NCI-H2171 treated with DMSO at 0.1 percent for 48 hours (cell line): ENCODE measurements around the gene STUM.
"Not testable (repeated sequence)": the region's sequence is repeated elsewhere in the genome, so short reads cannot be mapped to it uniquely, and the experiment has no call there.

Experiments
- DNase-seq: peaks from one replicate; lab custom pipeline; 2025; lab: John Stamatoyannopoulos, UW

The STUM gene

DNA sequence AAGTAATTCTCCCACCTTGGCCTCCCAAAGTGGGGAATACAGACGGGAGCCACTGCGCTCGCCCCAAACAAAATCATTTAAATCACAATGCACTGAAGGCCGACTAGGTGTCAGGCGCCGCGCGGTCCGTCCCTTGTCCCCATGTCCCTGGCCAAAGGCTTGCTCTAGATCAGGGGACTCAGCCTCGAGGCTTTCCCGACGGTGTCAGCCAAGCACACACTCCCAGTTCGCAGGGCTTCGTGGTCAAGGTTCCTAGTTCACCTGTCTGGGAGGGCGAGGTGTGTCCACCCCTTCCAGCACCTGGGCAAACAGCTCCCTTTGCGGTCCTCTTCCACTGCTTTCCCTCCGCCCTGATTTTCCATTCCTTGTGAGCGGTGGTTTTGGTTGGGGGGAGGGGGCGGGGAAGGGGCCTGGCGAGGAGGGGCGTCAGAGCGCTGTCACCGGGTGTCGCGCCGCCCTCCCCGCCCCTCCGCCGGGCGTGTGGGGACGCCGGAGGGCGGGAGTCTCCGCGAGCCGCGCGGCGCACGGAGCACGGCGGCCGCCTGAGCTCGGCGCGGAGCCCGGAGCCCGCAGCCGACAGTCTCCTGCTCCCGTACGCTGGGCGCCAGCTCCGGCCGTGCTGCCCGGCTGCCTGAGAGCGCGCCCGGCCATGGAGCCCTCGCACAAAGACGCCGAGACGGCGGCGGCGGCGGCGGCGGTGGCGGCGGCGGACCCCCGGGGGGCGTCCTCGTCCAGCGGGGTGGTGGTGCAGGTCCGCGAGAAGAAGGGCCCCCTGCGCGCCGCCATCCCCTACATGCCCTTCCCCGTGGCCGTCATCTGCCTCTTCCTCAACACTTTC is at the start of gene STUM:
TSS of gene STUM (plus strand) at position 509 of the 838 bp plus-strand sequence. CDS start at position 650, 141 bp downstream.
- DNase-seq, result peak; percentile 27

DNA sequence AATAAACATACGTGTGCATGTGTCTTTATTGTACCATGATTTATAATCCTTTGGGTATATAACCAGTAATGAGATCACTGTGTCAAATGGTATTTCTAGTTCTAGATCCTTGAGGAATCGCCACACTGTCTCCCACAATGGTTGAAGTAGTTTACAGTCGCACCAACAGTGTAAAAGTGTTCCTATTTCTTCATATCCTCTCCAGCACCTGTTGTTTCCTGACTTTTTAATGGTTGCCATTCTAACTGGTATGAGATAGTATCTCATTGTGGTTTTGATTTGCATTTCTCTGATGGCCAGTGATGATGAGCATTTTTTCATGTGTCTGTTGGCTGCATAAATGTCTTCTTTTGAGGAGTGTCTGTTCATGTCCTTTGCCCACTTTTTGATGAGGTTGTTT is 48.9 kb upstream of the STUM start:
- not testable (repeated sequence) for DNase-seq

DNA sequence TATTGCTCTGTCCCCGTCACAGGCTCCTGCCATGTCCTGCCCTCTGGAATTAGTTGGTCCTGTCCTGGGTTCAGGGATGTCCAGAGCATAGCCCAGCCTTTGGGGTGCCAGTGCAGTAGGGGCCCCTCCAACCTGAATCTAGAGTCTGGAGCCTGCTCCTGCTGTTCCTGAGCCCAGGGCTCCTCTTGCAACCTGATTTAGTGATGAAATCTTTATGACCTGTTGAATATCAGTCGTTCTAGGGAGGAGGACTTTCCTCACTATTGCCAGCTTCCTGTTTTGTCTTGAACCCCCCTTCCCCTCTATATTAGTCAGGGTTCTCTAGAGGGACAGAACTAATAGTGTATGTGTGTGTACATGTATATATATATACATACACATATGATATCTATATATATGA is 42.5 kb upstream of the STUM start:
- DNase-seq, result no peak

GRCh38 chr1:226506921-226507320 is 41.6 kb upstream of the STUM start:
- no peak for DNase-seq

GRCh38 chr1:226510453-226510852 is 38.1 kb upstream of the STUM start:
- DNase-seq, result peak; percentile 72

GRCh38 chr1:226511296-226511695 is 37.3 kb upstream of the STUM start:
- DNase-seq, result no peak

GRCh38 chr1:226512076-226512728 is 36.4 kb upstream of the STUM start:
- no peak for DNase-seq

GRCh38 chr1:226518375-226518774 is 30.2 kb upstream of the STUM start:
- DNase-seq, result no peak

GRCh38 chr1:226519135-226519534 is 29.4 kb upstream of the STUM start:
- no peak for DNase-seq

DNA sequence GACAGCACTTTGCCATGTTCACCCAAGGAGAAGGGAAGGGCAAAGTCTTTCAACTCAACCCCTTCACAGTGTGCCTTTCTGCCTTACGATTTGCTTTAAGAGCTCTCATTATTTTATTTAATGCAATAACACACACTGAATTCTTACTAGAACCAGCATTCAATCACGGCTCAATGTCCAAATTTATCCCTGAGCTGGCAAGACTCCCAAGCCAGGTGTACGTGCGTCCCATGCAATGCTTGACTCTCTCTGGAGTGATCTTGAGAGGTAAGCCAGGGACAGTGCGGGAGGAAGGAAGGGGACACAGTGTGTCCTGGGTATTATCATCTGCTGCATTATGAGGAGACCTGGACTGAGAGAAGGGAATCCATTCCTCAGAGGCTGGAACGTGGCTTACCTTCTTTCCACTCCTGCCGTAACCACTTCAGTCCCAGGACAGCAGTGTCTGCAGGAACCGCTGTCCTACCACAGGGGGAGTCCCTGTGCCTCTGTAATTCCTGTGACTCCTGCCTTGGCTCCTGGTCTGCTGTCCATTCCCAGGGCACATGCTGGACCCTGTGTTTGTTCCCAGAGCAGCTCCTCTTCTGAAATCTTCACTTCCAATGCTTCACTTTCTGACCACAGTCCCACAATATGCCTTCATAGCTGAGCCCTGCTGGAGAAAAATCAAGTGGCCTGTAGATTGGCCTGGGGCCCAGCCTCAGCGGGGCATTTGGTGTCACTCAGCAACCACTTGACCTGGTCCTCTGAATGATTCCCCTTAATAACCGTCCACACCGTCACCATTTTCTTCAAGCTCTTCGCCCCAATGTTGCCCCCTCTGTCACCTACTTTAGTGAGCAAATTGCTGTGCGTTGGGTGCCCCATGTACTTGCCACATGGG is 28.6 kb upstream of the STUM start:
- no peak for DNase-seq

DNA sequence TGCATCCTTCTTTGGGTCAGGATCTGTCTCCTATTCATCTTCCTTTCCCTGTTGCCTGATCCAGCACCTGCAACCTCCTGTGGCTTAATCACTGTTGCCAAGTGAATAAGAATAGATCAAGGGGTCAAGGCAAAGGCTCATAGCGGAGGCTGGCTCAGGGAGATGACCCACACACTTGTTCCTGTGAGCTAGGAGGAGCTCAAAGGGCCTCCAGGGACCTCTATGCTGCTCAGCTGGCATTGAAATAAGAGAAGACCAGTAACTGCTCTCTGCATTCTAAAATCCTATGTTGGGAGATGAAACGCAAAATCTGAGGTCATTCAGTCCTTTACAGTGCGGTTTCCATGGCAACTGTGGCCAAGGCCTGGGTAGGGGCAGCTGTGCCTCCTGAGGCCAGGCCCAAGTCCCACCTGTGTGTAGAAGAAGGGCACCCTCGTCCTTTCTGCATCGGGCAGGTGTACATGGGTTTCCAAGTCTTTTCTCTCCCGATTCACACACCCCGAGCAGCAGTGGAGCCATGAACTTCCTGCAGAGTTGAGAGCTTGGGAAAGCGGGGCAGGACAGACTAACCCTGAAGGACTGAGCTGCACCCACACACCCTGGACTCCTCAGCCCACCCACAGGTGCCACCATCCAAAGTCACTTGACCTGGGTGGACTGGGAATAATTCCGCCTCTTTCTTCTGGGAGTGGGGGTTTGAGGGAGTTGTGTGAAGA is 27.8 kb upstream of the STUM start:
- DNase-seq, result peak; percentile 3

- no peak for DNase-seq
Measured at GRCh38 chr1:226523646-226524406, 24.7 kb upstream of the STUM start.

- no peak for DNase-seq
Measured at GRCh38 chr1:226524547-226524946, 24.0 kb upstream of the STUM start.

DNA sequence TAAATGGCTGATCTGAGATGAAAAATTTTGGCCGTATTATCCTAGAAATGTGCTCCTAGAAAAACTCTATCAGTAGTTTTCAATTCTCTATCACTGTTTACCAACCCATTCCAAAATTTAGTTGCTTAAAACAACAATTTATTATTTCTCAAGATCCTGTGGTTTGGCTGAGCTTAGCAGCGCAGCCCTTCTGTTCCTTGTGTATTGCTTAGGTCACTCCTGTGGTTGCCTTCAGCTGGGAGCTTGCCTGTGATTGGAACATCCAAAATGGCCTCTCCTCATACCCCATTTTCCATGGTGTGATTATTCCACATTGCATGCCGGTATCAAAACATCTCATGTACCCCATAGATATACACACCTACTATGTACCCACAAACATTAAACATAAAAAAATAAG is 22.8 kb upstream of the STUM start:
- DNase-seq, result no peak

- peak; percentile 0 for DNase-seq
Measured at GRCh38 chr1:226526801-226527595, 21.6 kb upstream of the STUM start.

DNA sequence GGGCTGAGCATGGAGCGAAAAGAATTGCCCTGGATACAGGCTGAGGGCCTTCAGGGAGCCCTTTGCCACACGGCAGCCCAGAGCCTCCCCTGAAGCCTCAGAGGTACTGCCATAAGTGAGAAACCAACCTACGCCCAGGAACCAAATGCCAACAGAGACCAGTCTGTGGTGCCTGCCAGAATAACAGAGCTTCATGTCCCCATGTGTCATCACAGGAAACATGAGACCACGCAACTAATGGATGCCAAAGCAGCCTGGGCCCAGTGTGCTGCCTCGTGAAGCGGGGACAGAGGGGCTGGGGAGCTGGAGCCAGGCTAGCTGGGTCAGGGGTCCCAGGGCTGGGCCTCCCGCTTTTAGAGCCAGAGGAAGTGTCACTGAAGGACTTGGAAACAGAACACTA is 18.7 kb upstream of the STUM start:
- no peak for DNase-seq

GRCh38 chr1:226530591-226530990 is 18.0 kb upstream of the STUM start:
- DNase-seq, result no peak

GRCh38 chr1:226531360-226532093 is 17.0 kb upstream of the STUM start:
- DNase-seq, result no peak

DNA sequence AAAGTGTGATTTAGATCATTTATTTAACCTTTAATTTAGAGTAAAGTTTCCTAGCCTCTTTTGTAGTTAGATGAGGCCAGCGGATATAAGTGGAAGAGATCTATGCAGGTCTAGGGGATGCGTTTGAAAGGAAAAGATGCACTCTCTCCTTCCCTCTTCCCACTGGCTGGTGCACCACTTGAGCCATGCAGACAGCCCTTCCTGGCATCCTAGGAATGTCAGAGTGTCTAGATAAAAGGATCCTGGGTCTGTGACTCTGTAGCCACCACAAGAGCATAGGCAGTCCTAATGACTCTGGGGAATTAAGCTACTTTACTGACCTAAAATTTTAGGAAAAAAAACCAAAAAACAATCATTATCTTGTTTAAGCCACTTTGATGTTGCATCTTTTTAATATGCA is 16.0 kb upstream of the STUM start:
- DNase-seq, result no peak

- no peak for DNase-seq
Measured at GRCh38 chr1:226533220-226533619, 15.3 kb upstream of the STUM start.
